Measurements from ENCODE around the gene ROBO1.

DNA sequence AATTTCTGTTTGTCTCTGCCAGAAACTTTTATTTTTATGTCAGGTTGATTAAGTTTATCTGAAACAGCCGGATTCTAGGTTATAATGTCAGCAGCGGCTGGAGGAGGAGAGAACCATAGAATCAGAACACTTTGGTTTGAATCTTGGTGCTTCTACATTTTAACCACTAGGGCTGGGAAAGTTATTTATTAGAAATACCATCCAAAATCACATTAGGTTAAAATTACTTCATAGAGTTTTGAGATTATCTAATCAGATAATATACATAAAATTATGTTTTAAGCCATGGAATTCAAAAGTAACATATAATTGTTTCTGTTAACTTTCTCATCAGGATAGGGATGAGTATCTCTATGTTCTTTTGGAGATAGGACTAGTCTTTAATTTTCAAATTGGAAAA is 502.9 kb downstream of the ROBO1 start:
- no peak for TF ChIP-seq EZH2phosphoT487 (IDR thresholded peaks at IDR 0.05; ENCODE audit: low read length)
- TF ChIP-seq CTCF (IDR thresholded peaks at IDR 0.05; ENCODE audit: low read length) = no peak
- TF ChIP-seq EZH2 (optimal IDR thresholded peaks at IDR 0.05; ENCODE audit: low read depth, low read length) = no peak

Data from MM.1S (cell line).